ENCODE measurements around the gene ASXL2. TPM values are rescaled to one million over a fixed set of nuclear protein-coding genes. Genes with fewer than 3 reads are reported as not detected.
A peak's percentile ranks its signal among the peaks of the same experiment; 100 is the strongest.

Gene ASXL2
- polyA plus RNA-seq, 3 donors: 3.6 to 13.4 (median 7.1) TPM

DNA sequence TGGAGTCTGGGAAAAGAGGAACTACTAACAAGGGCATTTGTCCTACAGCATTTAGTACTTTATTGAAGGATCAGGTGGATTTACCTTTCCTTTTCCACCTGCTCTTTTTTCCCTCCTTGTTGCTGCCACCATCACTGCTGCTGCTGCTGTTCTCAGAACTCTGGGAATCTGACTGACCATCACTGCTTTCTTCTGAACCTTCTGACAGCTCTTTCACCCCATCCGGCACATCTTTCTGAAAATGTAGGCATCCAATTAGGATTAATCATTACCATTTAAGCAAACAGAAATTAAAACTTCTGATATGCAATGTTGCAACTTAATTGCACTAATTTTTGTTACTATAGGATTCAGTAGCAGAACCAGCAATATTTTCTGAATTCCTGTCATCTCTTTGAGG, 79.0 kb downstream of the ASXL2 start:
- no peaks in the 10 kb centered on the region for H3K9me3 ChIP-seq (replicated peaks in 1 of 2; ENCODE audit: control insufficient read depth in 1 of 2, insufficient read depth in 1 of 2, low read length in 2 of 2)
- Mint-ChIP-seq H3K9me3 (no peaks in the 10 kb centered on the region), H3K4me3 (no peak overlapping the region), H3K36me3 (peaks cover 75 to 77% of the 10 kb centered on the region in 2 donors), H3K27me3 (ENCODE audit: low read depth in 3 of 3) (no peaks in the 10 kb centered on the region), H3K4me1 (peaks cover 6% of the 10 kb centered on the region), H3K27ac (peak overlapping the region in 1 of 7 donors; percentile 32)
- intact Hi-C loops (cut with micrococcal nuclease): no loop called here
- peaks cover 67 to 99% of the 10 kb centered on the region in 2 donors for H3K36me3 ChIP-seq (replicated peaks in 1 of 2; ENCODE audit: control insufficient read depth in 1 of 2, insufficient read depth in 2 of 2, low read length in 2 of 2)
- no peak for DNase-seq
- H2AFZ ChIP-seq (ENCODE audit: insufficient read depth, low read depth, low read length, poor library complexity, severe bottlenecking): no peak overlapping the region
- 100% methylated on average over 1 of the region's 1 CpG for WGBS (ENCODE audit: insufficient coverage)
- TF ChIP-seq, protein P1, sequence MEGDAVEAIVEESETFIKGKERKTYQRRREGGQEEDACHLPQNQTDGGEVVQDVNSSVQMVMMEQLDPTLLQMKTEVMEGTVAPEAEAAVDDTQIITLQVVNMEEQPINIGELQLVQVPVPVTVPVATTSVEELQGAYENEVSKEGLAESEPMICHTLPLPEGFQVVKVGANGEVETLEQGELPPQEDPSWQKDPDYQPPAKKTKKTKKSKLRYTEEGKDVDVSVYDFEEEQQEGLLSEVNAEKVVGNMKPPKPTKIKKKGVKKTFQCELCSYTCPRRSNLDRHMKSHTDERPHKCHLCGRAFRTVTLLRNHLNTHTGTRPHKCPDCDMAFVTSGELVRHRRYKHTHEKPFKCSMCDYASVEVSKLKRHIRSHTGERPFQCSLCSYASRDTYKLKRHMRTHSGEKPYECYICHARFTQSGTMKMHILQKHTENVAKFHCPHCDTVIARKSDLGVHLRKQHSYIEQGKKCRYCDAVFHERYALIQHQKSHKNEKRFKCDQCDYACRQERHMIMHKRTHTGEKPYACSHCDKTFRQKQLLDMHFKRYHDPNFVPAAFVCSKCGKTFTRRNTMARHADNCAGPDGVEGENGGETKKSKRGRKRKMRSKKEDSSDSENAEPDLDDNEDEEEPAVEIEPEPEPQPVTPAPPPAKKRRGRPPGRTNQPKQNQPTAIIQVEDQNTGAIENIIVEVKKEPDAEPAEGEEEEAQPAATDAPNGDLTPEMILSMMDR (IDR thresholded peaks at IDR 0.05): no peak
- no peak overlapping the region for H3K9ac ChIP-seq (ENCODE audit: insufficient read depth, low read length, poor library complexity, severe bottlenecking)
- no peaks in the 10 kb centered on the region for H3K4me1 ChIP-seq (ENCODE audit: control insufficient read depth in 1 of 2, insufficient read depth in 2 of 2, low read length in 2 of 2)
- H3K79me2 ChIP-seq (ENCODE audit: insufficient read depth, low read length): peaks cover 12% of the 10 kb centered on the region
- no peak overlapping the region for H3K4me2 ChIP-seq (replicated peaks; ENCODE audit: extremely low read depth, low read length, poor library complexity, severe bottlenecking)
- peaks cover 79% of the 10 kb centered on the region for H4K20me1 ChIP-seq (ENCODE audit: insufficient read depth, low read length)
- no peak overlapping the region for H3K27ac ChIP-seq (ENCODE audit: low read depth in 1 of 2, low read length in 2 of 2)
- no peak overlapping the region for H3K4me3 ChIP-seq (replicated peaks in 1 of 3; ENCODE audit: low read depth in 2 of 3, low read length in 3 of 3)
- no peaks in the 10 kb centered on the region for H3K27me3 ChIP-seq (ENCODE audit: control insufficient read depth in 2 of 2, insufficient read depth in 2 of 2, low read length in 2 of 2)

DNA sequence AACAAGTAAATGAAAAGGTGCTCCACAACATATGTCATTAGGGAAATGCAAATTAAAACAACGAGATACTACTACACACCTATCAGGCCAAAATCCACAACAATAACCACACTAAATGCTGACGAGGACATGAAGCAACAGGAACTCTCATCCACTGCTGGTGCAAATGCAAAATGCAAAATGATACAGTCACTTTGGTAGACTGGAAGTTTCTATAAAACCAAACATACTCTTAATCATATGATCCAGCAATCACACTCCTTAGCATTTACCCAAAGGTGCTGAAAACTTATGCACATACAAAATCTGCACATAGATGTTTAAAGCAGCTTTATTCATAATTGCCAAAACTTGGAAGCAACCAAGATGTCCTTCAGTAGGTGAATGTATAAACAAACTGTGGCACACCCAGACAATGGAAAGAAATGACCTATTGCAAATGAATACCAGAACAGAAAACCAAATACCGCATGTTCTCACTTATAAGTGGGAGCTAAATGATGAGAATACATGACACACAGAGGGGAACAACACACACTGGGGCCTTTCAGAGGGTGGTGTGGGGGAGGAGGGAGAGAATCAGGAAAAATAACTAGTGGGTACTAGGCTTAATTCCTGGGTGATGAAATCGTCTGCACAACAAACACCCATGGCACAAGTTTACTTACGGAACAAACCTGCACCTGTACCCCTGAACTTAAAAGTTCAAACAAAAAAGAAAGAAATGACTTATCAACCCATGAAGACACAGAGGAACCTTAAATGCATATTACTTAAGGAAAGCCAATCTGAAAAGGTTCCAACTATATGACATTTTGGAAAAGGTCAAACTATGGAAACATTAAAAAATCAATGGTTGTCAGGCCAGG, 80.4 kb downstream of the ASXL2 start:
- peaks cover 12% of the 10 kb centered on the region for H3K79me2 ChIP-seq (ENCODE audit: insufficient read depth, low read length)
- Mint-ChIP-seq H3K4me3 (no peak overlapping the region), H3K9me3 (no peaks in the 10 kb centered on the region), H3K27me3 (ENCODE audit: low read depth in 3 of 3) (no peaks in the 10 kb centered on the region), H3K4me1 (peaks cover 6% of the 10 kb centered on the region), H3K36me3 (peaks cover 71 to 73% of the 10 kb centered on the region in 2 donors), H3K27ac (peak overlapping the region in 1 of 7 donors; percentile 73)
- H3K4me2 ChIP-seq (replicated peaks; ENCODE audit: extremely low read depth, low read length, poor library complexity, severe bottlenecking): no peak overlapping the region
- no peaks in the 10 kb centered on the region for H3K27me3 ChIP-seq (ENCODE audit: control insufficient read depth in 2 of 2, insufficient read depth in 2 of 2, low read length in 2 of 2)
- H3K9ac ChIP-seq (ENCODE audit: insufficient read depth, low read length, poor library complexity, severe bottlenecking): no peak overlapping the region
- H3K36me3 ChIP-seq (replicated peaks in 1 of 2; ENCODE audit: control insufficient read depth in 1 of 2, insufficient read depth in 2 of 2, low read length in 2 of 2): peaks cover 65 to 98% of the 10 kb centered on the region in 2 donors
- DNase-seq: no peak
- no peaks in the 10 kb centered on the region for H3K4me1 ChIP-seq (ENCODE audit: control insufficient read depth in 1 of 2, insufficient read depth in 2 of 2, low read length in 2 of 2)
- H3K4me3 ChIP-seq (replicated peaks in 1 of 3; ENCODE audit: low read depth in 2 of 3, low read length in 3 of 3): no peak overlapping the region
- H3K9me3 ChIP-seq (replicated peaks in 1 of 2; ENCODE audit: control insufficient read depth in 1 of 2, insufficient read depth in 1 of 2, low read length in 2 of 2): no peaks in the 10 kb centered on the region
- TF ChIP-seq, protein P1 (IDR thresholded peaks at IDR 0.05): no peak
- no peak overlapping the region for H2AFZ ChIP-seq (ENCODE audit: insufficient read depth, low read depth, low read length, poor library complexity, severe bottlenecking)
- peaks cover 71% of the 10 kb centered on the region for H4K20me1 ChIP-seq (ENCODE audit: insufficient read depth, low read length)
- 92% methylated on average over 2 of the region's 5 CpGs for WGBS (ENCODE audit: insufficient coverage)
- intact Hi-C loops (cut with micrococcal nuclease): no loop called here
- no peak overlapping the region for H3K27ac ChIP-seq (ENCODE audit: low read depth in 1 of 2, low read length in 2 of 2)
